Measurements from ENCODE around the gene RFX8.
"Not testable (repeated sequence)": the region's sequence is repeated elsewhere in the genome, so short reads cannot be mapped to it uniquely, and the experiment has no call there.

The RFX8 gene

GRCh38 chr2:101375653-101376052 is 99.3 kb downstream of the RFX8 start:
- no peak for DNase-seq (ENCODE audit: low spot score)

GRCh38 chr2:101374821-101375561 is 99.9 kb downstream of the RFX8 start:
- DNase-seq (ENCODE audit: low spot score), result no peak

- DNase-seq (ENCODE audit: low spot score), result no peak
These were observed 102.1 kb downstream of the RFX8 start for GRCh38 chr2:101372792-101373191.

GRCh38 chr2:101371636-101372035 is 103.3 kb downstream of the RFX8 start:
- no peak for DNase-seq (ENCODE audit: low spot score)

- no peak for DNase-seq (ENCODE audit: low spot score)
These were observed 105.8 kb downstream of the RFX8 start for GRCh38 chr2:101369100-101369499.

GRCh38 chr2:101368376-101368775 is 106.5 kb downstream of the RFX8 start:
- DNase-seq (ENCODE audit: low spot score), result no peak

GRCh38 chr2:101367508-101367907 is 107.4 kb downstream of the RFX8 start:
- DNase-seq (ENCODE audit: low spot score), result no peak

- DNase-seq (ENCODE audit: low spot score), result no peak
These were observed 110.0 kb downstream of the RFX8 start for GRCh38 chr2:101364878-101365277.

GRCh38 chr2:101362777-101363176 is 112.1 kb downstream of the RFX8 start:
- no peak for DNase-seq (ENCODE audit: low spot score)

- DNase-seq (ENCODE audit: low spot score), result no peak
These were observed 112.6 kb downstream of the RFX8 start for GRCh38 chr2:101362316-101362715.

GRCh38 chr2:101361522-101361921 is 113.4 kb downstream of the RFX8 start:
- DNase-seq (ENCODE audit: low spot score), result no peak

GRCh38 chr2:101361121-101361520 is 113.8 kb downstream of the RFX8 start:
- DNase-seq (ENCODE audit: low spot score), result no peak

GRCh38 chr2:101360232-101360631 is 114.7 kb downstream of the RFX8 start:
- DNase-seq (ENCODE audit: low spot score), result no peak

GRCh38 chr2:101359410-101359954 is 115.4 kb downstream of the RFX8 start:
- no peak for DNase-seq (ENCODE audit: low spot score)

- peak; percentile 8 for DNase-seq (ENCODE audit: low spot score)
These were observed 117.5 kb downstream of the RFX8 start for GRCh38 chr2:101357376-101357775.

- no peak for DNase-seq (ENCODE audit: low spot score)
These were observed 118.4 kb downstream of the RFX8 start for GRCh38 chr2:101356521-101356920.

GRCh38 chr2:101356055-101356454 is 118.9 kb downstream of the RFX8 start:
- DNase-seq (ENCODE audit: low spot score), result no peak

- DNase-seq (ENCODE audit: low spot score), result no peak
These were observed 119.4 kb downstream of the RFX8 start for GRCh38 chr2:101355401-101356054.

GRCh38 chr2:101354420-101355311 is 120.2 kb downstream of the RFX8 start:
- DNase-seq (ENCODE audit: low spot score), result no peak

GRCh38 chr2:101352631-101353030 is 122.3 kb downstream of the RFX8 start:
- DNase-seq (ENCODE audit: low spot score), result not testable (repeated sequence)

- DNase-seq (ENCODE audit: low spot score), result no peak
These were observed 123.7 kb downstream of the RFX8 start for GRCh38 chr2:101351207-101351606.

GRCh38 chr2:101349893-101350662 is 124.8 kb downstream of the RFX8 start:
- DNase-seq (ENCODE audit: low spot score), result peak; percentile 79
